Astrocyte (in vitro differentiated cells and primary cell): Measurements from ENCODE around the gene SNRPD3. TPM values are rescaled to one million over a fixed set of nuclear protein-coding genes. Genes with fewer than 3 reads are reported as not detected.
A peak's percentile ranks its signal among the peaks of the same experiment; 100 is the strongest.

ENCODE experiments used
- DNase-seq: peaks from one replicate; pipeline ENCODE4 v3.0.0-alpha.2; 2010; ENCODE audit warnings: low read depth
- FAIRE-seq: peaks from 2 replicates; lab custom pipeline; 2011; peaks lifted over from hg19 to GRCh38; lab: Jason Lieb, UNC
- H2AFZ ChIP-seq: 2 replicates; pipeline ENCODE4 v1.6.0; 2012; ENCODE audit warnings: low read depth, low read length, inconsistent platforms
- H3K27ac ChIP-seq: 2 replicates; pipeline ENCODE4 v1.5.1; 2011; ENCODE audit warnings: low read depth, low read length, inconsistent platforms
- H3K27me3 ChIP-seq: 2 replicates; pipeline ENCODE4 v1.6.0; 2011; ENCODE audit warnings: low read length, inconsistent platforms; ENCODE audit not compliant: insufficient read depth
- H3K36me3 ChIP-seq: 2 replicates; pipeline ENCODE4 v1.5.1; 2011; ENCODE audit warnings: low read length, inconsistent platforms; ENCODE audit not compliant: insufficient read depth
- H3K4me1 ChIP-seq: 2 replicates; pipeline ENCODE4 v1.5.1; 2011; ENCODE audit warnings: low read length, inconsistent platforms; ENCODE audit not compliant: insufficient read depth
- H3K4me2 ChIP-seq: 2 replicates; pipeline ENCODE4 v1.6.0; 2012; ENCODE audit warnings: low read length, inconsistent platforms
- H3K4me3 ChIP-seq: 2 replicates; pipeline ENCODE4 v1.5.1; 2011; ENCODE audit warnings: low read depth, mild to moderate bottlenecking, low read length, inconsistent platforms; ENCODE audit not compliant: insufficient read depth
- H3K79me2 ChIP-seq: 2 replicates; pipeline ENCODE4 v1.6.0; 2012; ENCODE audit warnings: mild to moderate bottlenecking, low read length, inconsistent platforms; ENCODE audit not compliant: insufficient read depth
- H3K9ac ChIP-seq: 2 replicates; pipeline ENCODE4 v1.6.0; 2012; ENCODE audit warnings: mild to moderate bottlenecking, low read length, inconsistent platforms
- H3K9me3 ChIP-seq: 2 replicates; pipeline ENCODE4 v1.5.1; 2012; ENCODE audit warnings: low read depth, mild to moderate bottlenecking, low read length, inconsistent platforms; ENCODE audit not compliant: insufficient read depth
- H4K20me1 ChIP-seq: 2 replicates; pipeline ENCODE4 v1.6.0; 2012; ENCODE audit warnings: low read length, inconsistent platforms; ENCODE audit not compliant: insufficient read depth
- H3K27ac Mint-ChIP-seq: one replicate; pipeline ENCODE4 v1.8.0; 2021; ENCODE audit warnings: mild to moderate bottlenecking, mixed read lengths; ENCODE audit not compliant: unreplicated experiment
- H3K27me3 Mint-ChIP-seq: one replicate; pipeline ENCODE4 v1.8.0; 2021; ENCODE audit warnings: low read depth, mixed read lengths; ENCODE audit not compliant: unreplicated experiment
- H3K36me3 Mint-ChIP-seq: one replicate; pipeline ENCODE4 v1.8.0; 2021; ENCODE audit warnings: low read depth, mixed read lengths; ENCODE audit not compliant: unreplicated experiment
- H3K4me1 Mint-ChIP-seq: one replicate; pipeline ENCODE4 v1.8.0; 2021; ENCODE audit warnings: low read depth, mixed read lengths; ENCODE audit not compliant: unreplicated experiment
- H3K4me3 Mint-ChIP-seq: one replicate; pipeline ENCODE4 v1.8.0; 2021; ENCODE audit warnings: mild to moderate bottlenecking, moderate library complexity, mixed read lengths; ENCODE audit not compliant: unreplicated experiment
- H3K9me3 Mint-ChIP-seq: one replicate; pipeline ENCODE4 v1.8.0; 2021; ENCODE audit warnings: mild to moderate bottlenecking, mixed read lengths; ENCODE audit not compliant: unreplicated experiment
- CTCF ChIP-seq: IDR thresholded peaks from 2 replicates; pipeline ENCODE4 v1.5.1; 2011; ENCODE audit warnings: low read depth, mild to moderate bottlenecking, inconsistent platforms, low read length, moderate library complexity; ENCODE audit not compliant: insufficient read depth
- EZH2 ChIP-seq: IDR thresholded peaks from 2 replicates; pipeline ENCODE4 v1.6.1; 2012; ENCODE audit warnings: mild to moderate bottlenecking, low read length, inconsistent platforms; ENCODE audit not compliant: insufficient read depth
- total RNA-seq: library from RNA; stranded (reverse); gene quantifications from 2 replicates; pipeline ENCODE4 v1.2.1, GENCODE V29; 2021

SNRPD3 gene
- total RNA-seq, 1 donor from 2014 or later: 97.3 TPM

DNA sequence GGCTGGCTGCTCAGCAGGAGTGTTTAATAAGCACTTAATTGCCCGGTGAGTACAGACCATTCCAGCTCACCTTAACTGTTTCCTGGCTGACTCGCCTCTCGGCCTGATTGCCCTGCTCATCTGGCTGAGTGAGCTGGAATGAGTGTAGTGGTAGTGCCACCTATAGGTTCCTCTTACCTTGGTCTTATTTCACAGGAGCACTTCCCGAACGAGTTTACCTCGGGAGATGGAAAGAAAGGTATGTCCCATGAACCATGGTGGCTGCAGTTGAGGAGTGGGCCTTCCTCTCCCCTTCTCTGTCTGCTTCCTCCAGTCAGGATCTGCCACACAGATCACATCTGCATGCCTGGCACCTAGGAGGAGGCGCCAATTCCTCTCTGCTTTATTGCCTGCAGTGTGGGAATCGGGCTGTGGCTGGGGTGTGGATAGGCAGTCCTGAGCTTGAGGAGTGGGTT is 34.0 kb upstream of the SNRPD3 start:
- H3K4me1 Mint-ChIP-seq: peaks cover 6% of the 10 kb centered on the region
- FAIRE-seq (peak; percentile 5), DNase-seq (peak; percentile 42)
- H3K27ac Mint-ChIP-seq: no peak overlapping the region
- TF ChIP-seq EZH2 (no peak), CTCF (peak; percentile 50)
- no peak overlapping the region for H2AFZ ChIP-seq
- no peaks in the 10 kb centered on the region for H3K27me3 ChIP-seq
- H3K36me3 ChIP-seq: no peaks in the 10 kb centered on the region
- H3K9me3 ChIP-seq: no peaks in the 10 kb centered on the region
- peaks cover 26% of the 10 kb centered on the region for H3K27me3 Mint-ChIP-seq
- no peaks in the 10 kb centered on the region for H4K20me1 ChIP-seq
- no peak overlapping the region for H3K9ac ChIP-seq
- no peak overlapping the region for H3K27ac ChIP-seq
- H3K4me3 Mint-ChIP-seq: no peak overlapping the region
- H3K4me3 ChIP-seq: no peak overlapping the region
- H3K4me2 ChIP-seq: peak overlapping the region; percentile 31
- no peaks in the 10 kb centered on the region for H3K9me3 Mint-ChIP-seq
- peaks cover 10% of the 10 kb centered on the region for H3K4me1 ChIP-seq
- no peaks in the 10 kb centered on the region for H3K79me2 ChIP-seq
- H3K36me3 Mint-ChIP-seq: no peaks in the 10 kb centered on the region

DNA sequence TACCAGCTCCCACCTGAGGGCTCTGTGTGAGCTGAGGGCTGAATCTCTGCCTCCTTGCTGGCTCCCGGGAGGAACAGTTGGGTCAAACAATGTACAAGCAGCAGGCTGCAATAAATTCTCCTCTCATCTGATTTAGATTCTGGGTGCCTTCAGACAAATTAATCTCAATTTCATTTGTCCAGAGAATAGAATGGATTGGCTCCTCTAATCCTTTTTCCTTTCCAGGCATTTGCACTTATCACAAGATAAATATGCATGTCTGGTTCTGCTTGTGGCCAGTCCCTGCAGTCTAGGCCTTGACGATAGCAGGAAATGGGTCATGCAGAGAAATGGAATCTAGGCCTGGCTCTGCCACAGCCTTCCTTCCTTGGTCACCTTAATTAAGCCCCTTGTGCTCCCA is 31.9 kb upstream of the SNRPD3 start:
- no peak for TF ChIP-seq CTCF
- H4K20me1 ChIP-seq: no peaks in the 10 kb centered on the region
- no peaks in the 10 kb centered on the region for H3K79me2 ChIP-seq
- Mint-ChIP-seq H3K27ac (no peak overlapping the region), H3K36me3 (no peaks in the 10 kb centered on the region), H3K27me3 (peaks cover 20% of the 10 kb centered on the region), H3K4me1 (peaks cover 6% of the 10 kb centered on the region), H3K4me3 (no peak overlapping the region), H3K9me3 (no peaks in the 10 kb centered on the region)
- H3K9ac ChIP-seq: peak overlapping the region; percentile 8
- no peak overlapping the region for H3K4me2 ChIP-seq
- H3K4me3 ChIP-seq: no peak overlapping the region
- H3K36me3 ChIP-seq: no peaks in the 10 kb centered on the region
- DNase-seq (peak; percentile 81), FAIRE-seq (peak; percentile 83)
- peak overlapping the region; percentile 61 for H2AFZ ChIP-seq
- H3K9me3 ChIP-seq: no peaks in the 10 kb centered on the region
- H3K4me1 ChIP-seq: peaks cover 10% of the 10 kb centered on the region
- no peak overlapping the region for H3K27ac ChIP-seq
- no peaks in the 10 kb centered on the region for H3K27me3 ChIP-seq

DNA sequence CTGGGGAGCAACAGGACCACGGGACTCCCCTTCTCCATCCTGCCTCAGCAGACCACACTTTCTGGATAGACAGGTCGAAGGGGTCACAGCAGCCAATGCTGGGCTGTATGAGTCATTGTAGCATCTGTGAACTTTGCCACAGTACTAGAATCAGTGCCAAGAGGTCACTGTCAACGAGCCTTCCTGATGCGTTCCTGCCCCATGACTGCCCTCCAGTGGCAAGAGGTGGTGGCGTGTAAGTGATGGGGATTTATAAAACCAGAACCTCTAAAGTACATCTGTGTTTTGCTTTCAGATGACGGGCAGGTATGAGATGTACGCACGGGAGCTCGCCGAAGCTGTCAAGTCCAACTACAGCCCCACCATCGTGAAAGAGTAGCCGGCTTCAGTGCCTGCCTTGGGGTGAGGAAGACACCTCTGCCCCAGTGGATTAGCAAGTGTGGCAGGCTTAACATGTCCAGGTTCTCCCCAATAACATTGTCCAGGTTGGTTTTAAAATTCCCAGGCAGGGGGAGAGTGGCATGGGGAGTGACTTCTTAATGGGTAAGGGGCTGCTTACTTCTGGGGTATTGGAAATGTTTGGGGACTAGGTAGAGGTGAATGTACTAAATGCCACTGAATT is 30.3 kb upstream of the SNRPD3 start:
- H3K27me3 ChIP-seq: no peaks in the 10 kb centered on the region
- Mint-ChIP-seq H3K4me1 (peaks cover 6% of the 10 kb centered on the region), H3K36me3 (no peaks in the 10 kb centered on the region), H3K4me3 (no peak overlapping the region), H3K27ac (no peak overlapping the region), H3K9me3 (no peaks in the 10 kb centered on the region), H3K27me3 (peaks cover 8% of the 10 kb centered on the region)
- H3K27ac ChIP-seq: no peak overlapping the region
- H2AFZ ChIP-seq: no peak overlapping the region
- H4K20me1 ChIP-seq: no peaks in the 10 kb centered on the region
- FAIRE-seq (peak; percentile 70), DNase-seq (peak; percentile 25)
- H3K4me1 ChIP-seq: peaks cover 10% of the 10 kb centered on the region
- no peak overlapping the region for H3K4me3 ChIP-seq
- no peaks in the 10 kb centered on the region for H3K36me3 ChIP-seq
- no peak overlapping the region for H3K9ac ChIP-seq
- no peak overlapping the region for H3K4me2 ChIP-seq
- no peaks in the 10 kb centered on the region for H3K79me2 ChIP-seq
- TF ChIP-seq CTCF (peak; percentile 90), EZH2 (no peak)
- no peaks in the 10 kb centered on the region for H3K9me3 ChIP-seq
